8988T (cell line): Measurements from ENCODE around the gene RSL1D1.
"Not testable (repeated sequence)": the region's sequence is repeated elsewhere in the genome, so short reads cannot be mapped to it uniquely, and the experiment has no call there.

Experiments used
- DNase-seq: peaks from one replicate; pipeline ENCODE4 v3.0.0; 2011

RSL1D1 gene

GRCh38 chr16:11843206-11843605 is 8.1 kb downstream of the RSL1D1 start:
- DNase-seq = no peak

GRCh38 chr16:11841026-11841425 is 10.3 kb downstream of the RSL1D1 start:
- no peak for DNase-seq

- DNase-seq = no peak
Measured at GRCh38 chr16:11836650-11837244, 14.6 kb downstream of the RSL1D1 start.

- DNase-seq = no peak
Measured at GRCh38 chr16:11835891-11836649, 15.3 kb downstream of the RSL1D1 start.

- DNase-seq = no peak
Measured at GRCh38 chr16:11835309-11835708, 16.0 kb downstream of the RSL1D1 start.

GRCh38 chr16:11833951-11834695 is 17.2 kb downstream of the RSL1D1 start:
- DNase-seq = no peak

GRCh38 chr16:11828696-11829095 is 22.6 kb downstream of the RSL1D1 start:
- DNase-seq = no peak

GRCh38 chr16:11825520-11826165 is 25.7 kb downstream of the RSL1D1 start:
- DNase-seq = not testable (repeated sequence)

- no peak for DNase-seq
Measured at GRCh38 chr16:11824362-11824761, 27.0 kb downstream of the RSL1D1 start.

GRCh38 chr16:11823645-11824044 is 27.7 kb downstream of the RSL1D1 start:
- not testable (repeated sequence) for DNase-seq

- DNase-seq = no peak
Measured at GRCh38 chr16:11819798-11820197, 31.5 kb downstream of the RSL1D1 start.

GRCh38 chr16:11818970-11819369 is 32.4 kb downstream of the RSL1D1 start:
- not testable (repeated sequence) for DNase-seq

- no peak for DNase-seq
Measured at GRCh38 chr16:11816123-11816522, 35.2 kb downstream of the RSL1D1 start.

- DNase-seq = not testable (repeated sequence)
Measured at GRCh38 chr16:11814800-11815199, 36.5 kb downstream of the RSL1D1 start.

GRCh38 chr16:11806721-11807120 is 44.6 kb downstream of the RSL1D1 start:
- no peak for DNase-seq

GRCh38 chr16:11805556-11805955 is 45.8 kb downstream of the RSL1D1 start:
- DNase-seq = no peak

GRCh38 chr16:11801481-11802021 is 49.8 kb downstream of the RSL1D1 start:
- no peak for DNase-seq

GRCh38 chr16:11800382-11800718 is 51.0 kb downstream of the RSL1D1 start:
- no peak for DNase-seq

GRCh38 chr16:11799509-11800381 is 51.6 kb downstream of the RSL1D1 start:
- no peak for DNase-seq

- no peak for DNase-seq
Measured at GRCh38 chr16:11799017-11799381, 52.3 kb downstream of the RSL1D1 start.

GRCh38 chr16:11797957-11798299 is 53.4 kb downstream of the RSL1D1 start:
- DNase-seq = no peak
